HG03135 (cell line): ENCODE results near the gene ITGA11.

ENCODE experiments used
- ATAC-seq: cut with Tn5 transposase; IDR thresholded peaks from one replicate; pipeline ENCODE4 v1.9.1; 2021; ENCODE audit warnings: mild to moderate bottlenecking, moderate library complexity; ENCODE audit not compliant: unreplicated experiment

Gene ITGA11

GRCh38 chr15:68316061-68316804 lies 115.7 kb downstream of the ITGA11 start:
- ATAC-seq, result no peak

GRCh38 chr15:68315495-68316031 lies 116.4 kb downstream of the ITGA11 start:
- ATAC-seq, result no peak

- ATAC-seq, result no peak
These were observed 116.9 kb downstream of the ITGA11 start for GRCh38 chr15:68315035-68315434.

- no peak for ATAC-seq
These were observed 117.4 kb downstream of the ITGA11 start for GRCh38 chr15:68314563-68314962.

- no peak for ATAC-seq
These were observed 118.2 kb downstream of the ITGA11 start for GRCh38 chr15:68313501-68314410.

GRCh38 chr15:68312701-68313204 lies 119.2 kb downstream of the ITGA11 start:
- no peak for ATAC-seq

GRCh38 chr15:68311859-68312557 lies 120.0 kb downstream of the ITGA11 start:
- no peak for ATAC-seq

GRCh38 chr15:68311464-68311835 lies 120.5 kb downstream of the ITGA11 start:
- ATAC-seq, result no peak

- no peak for ATAC-seq
These were observed 121.0 kb downstream of the ITGA11 start for GRCh38 chr15:68310804-68311463.

- no peak for ATAC-seq
These were observed 121.7 kb downstream of the ITGA11 start for GRCh38 chr15:68310178-68310803.

- no peak for ATAC-seq
These were observed 122.9 kb downstream of the ITGA11 start for GRCh38 chr15:68309024-68309423.

GRCh38 chr15:68307131-68307928 lies 124.6 kb downstream of the ITGA11 start:
- no peak for ATAC-seq

GRCh38 chr15:68305420-68305871 lies 126.5 kb downstream of the ITGA11 start:
- no peak for ATAC-seq

- ATAC-seq, result no peak
These were observed 127.2 kb downstream of the ITGA11 start for GRCh38 chr15:68304589-68305337.

GRCh38 chr15:68303560-68304436 lies 128.2 kb downstream of the ITGA11 start:
- no peak for ATAC-seq

- no peak for ATAC-seq
These were observed 128.8 kb downstream of the ITGA11 start for GRCh38 chr15:68303134-68303533.

- no peak for ATAC-seq
These were observed 129.2 kb downstream of the ITGA11 start for GRCh38 chr15:68302729-68303128.
